NCI-H510A (cell line): Measurements from ENCODE around the gene CCL3.
"Not testable (repeated sequence)": the region's sequence is repeated elsewhere in the genome, so short reads cannot be mapped to it uniquely, and the experiment has no call there.

Experiments
- DNase-seq: peaks from one replicate; lab custom pipeline; 2025; lab: John Stamatoyannopoulos, UW

The CCL3 gene

DNA sequence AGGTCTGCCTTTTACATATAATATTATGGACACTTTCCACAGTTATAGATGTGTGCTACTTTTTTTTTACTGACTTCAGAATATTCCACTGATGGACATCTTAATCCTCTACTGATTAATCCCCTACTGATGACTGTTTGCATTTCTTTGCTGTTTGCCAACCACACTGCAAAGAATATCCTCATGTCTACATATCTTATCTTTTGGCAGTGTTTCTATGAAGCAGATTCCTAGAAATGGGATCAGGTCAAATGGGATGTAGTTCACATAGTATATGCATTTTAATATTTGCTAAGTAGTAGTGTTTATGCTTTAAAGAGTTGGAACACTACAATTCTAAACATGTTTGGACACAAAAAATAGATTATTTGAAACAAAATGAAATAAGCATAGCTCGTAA lies 3.2 kb downstream of the CCL3 start:
- no peak for DNase-seq

DNA sequence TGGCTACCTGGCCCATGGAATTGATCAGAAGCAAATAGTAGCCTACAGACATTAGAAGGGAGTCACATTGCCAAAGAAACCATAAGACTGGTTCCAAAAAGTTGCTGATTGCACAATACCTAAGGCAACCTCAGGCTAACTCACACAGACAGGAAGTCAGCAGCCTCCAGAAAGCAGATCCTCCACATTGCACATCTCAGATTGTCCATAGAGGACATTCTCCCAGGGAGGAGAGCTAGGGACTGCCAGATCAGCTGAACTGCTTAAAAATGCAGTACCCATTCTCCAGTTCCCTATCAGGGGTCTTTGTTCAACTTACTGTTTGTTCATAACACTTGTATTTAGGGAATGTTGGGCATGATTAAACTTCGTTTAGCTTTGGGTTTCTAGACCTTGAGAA lies 4.2 kb downstream of the CCL3 start:
- no peak for DNase-seq

DNA sequence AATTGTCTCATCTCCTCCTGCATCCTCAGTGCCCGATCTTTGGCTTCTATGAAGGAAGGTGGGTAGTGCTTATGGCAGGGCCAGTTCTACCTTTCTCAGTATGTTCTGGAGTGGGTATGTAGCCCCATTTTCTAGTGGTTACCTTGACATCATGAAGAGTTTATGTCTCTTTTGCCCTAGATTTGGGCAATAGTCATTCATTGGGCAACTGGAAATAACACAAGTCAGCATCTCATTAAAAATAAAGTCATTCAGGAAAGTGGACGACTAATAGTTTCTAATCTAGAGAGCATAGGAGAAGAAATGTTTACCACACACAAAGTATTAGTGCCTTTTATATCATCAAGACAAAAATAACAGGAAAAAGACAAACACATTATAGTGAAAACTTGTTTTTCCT lies 6.3 kb downstream of the CCL3 start:
- not testable (repeated sequence) for DNase-seq

- DNase-seq: not testable (repeated sequence)
Observed at GRCh38 chr17:36082482-36083120, 7.3 kb downstream of the CCL3 start.

DNA sequence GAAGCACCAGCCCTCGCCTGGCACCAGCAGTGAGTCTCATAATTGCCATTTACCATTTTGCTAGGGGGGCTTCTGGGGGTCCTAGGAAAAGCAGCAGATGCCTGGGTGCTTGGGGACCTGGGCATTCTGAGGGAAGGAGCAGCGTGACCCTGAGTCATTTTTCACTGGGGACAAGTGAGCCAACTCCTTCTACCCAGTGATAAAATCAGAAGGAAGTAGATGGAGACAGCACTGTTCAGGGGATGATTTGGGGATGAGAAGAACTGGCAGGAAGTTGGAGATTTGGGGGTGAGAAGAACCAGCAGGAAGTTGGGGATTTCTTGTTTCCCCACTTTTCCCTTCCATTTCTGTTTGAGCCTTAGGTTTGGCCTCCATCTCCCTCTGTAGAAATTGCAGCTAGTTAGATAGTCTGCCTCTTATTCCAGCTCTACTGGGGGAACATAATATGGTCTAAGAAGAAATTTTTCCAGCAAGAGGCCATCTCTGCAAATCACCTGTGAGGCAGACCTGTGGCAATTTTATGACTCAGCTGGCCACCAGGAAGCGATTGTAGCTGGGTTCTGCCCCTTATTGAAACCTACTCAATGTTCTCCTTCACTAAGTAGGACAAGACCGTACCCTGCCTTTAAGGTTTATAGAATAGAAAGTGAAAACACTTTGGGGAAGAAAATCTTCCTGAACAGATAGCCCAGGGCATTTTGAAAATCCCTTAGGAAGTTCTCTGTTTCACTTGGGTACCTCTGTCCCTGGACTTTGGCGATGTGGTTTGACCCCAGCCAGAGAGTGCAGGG lies 8.1 kb downstream of the CCL3 start:
- not testable (repeated sequence) for DNase-seq

DNA sequence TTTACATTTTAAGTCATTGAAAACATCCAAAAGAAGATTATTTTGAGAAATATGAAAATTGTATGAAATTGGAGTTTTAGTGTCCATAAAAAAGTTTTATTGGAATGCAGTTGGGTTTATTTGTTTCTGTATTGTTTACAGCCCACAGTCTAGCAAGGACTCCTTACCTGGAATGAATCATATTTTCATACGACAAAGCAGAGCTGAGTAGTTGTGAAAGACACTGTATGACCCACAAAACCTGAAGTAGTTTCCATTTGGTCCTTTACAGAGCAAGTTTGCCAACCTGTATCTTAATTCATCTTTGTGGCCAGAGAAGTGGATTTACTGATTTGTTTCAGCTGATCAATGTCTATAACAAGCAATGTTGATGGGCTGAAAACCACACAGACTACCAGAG lies 15.6 kb downstream of the CCL3 start:
- no peak for DNase-seq

DNA sequence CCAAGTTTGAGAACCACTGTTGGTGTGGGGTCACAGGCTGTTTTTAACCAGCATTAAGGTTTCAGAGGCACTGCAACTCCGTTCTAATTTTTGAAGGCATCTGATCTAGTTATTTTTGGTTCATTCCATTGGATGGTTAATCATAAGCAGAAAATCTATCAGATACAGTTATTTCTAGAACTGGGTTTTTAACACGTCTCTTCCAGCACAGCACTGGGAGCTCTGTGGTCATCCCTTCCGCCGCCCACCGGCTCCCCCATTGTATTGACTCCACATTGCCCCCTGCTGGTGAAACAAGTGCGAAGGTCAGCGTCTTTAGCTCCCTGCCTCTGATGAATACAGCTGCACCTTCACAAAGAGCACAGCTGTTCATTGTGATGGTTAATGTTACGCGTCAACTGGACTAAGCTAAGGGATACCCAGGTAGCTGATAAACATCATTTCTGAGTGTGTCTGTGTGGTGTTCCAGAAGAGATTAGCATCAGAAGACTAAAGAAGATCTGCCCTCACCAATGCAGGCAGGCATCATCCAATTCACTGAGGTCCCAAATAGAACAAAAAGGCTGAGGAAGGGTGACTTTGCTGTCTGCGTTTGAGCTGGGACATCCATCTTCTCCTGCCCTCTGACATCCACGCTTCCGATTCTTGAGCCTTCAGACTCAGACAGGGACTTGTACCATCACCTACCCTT lies 17.4 kb downstream of the CCL3 start:
- no peak for DNase-seq

GRCh38 chr17:36071751-36072150 lies 18.2 kb downstream of the CCL3 start:
- no peak for DNase-seq

- no peak for DNase-seq
Observed at GRCh38 chr17:36070427-36070826, 19.5 kb downstream of the CCL3 start.

GRCh38 chr17:36069136-36069535 lies 20.8 kb downstream of the CCL3 start:
- no peak for DNase-seq

- no peak for DNase-seq
Observed at GRCh38 chr17:36068524-36068923, 21.4 kb downstream of the CCL3 start.

- no peak for DNase-seq
Observed at GRCh38 chr17:36066365-36066985, 23.5 kb downstream of the CCL3 start.

DNA sequence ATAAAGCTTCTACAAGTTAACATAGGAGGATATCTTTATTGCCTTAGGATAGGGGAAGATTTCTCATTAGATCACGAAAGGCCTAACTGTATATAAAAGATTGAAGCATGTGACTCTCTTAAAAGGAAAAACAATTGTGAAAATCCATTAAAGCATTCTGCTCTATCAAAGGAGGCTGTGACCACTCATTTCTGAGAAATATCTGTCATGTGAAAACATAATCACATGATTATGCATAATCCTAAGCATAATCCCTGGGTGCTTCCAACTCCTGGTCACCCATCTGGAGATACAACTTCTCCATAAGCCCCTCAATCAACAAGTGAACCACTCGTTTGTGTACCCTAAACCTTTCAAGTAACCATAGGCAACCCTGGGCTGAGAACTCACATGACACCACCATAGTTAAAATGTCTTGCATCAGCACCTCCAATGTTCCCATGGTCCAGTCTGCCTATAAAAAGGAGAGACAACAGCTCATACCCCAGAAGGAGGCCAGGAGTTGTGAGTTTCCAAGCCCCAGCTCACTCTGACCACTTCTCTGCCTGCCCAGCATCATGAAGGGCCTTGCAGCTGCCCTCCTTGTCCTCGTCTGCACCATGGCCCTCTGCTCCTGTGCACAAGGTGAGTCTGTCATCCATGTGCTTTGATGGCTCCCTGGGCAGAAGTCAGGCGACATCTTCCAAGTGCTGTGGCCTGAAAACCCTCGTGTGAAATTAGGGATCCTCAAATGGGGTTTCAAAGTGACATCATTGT lies 26.0 kb downstream of the CCL3 start, which contains the start of gene CCL18:
TSS of gene CCL18 (plus strand) at position 487 of the 756 bp plus-strand sequence. CDS start at position 558, 71 bp downstream.
- no peak for DNase-seq

DNA sequence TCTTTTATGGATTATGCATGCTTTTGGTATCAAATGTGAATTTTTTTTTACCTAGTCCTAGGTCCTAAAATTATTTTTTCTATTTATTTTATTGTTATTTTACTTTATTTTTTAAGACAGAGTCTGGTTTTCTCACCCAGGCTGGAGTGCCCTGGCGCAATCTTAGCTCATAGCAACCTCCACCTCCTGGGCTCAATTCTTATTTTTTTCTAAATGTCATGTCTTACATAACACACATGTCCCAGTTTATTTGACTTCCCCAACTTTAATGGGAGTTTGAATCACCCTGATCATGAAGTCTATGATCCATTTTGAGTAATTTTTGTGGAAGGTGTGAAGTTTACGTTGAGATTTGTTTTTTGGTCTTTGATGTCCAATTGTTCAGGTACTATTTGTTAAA lies 29.1 kb downstream of the CCL3 start:
- DNase-seq: no peak

- no peak for DNase-seq
Observed at GRCh38 chr17:36059406-36059805, 30.5 kb downstream of the CCL3 start.

DNA sequence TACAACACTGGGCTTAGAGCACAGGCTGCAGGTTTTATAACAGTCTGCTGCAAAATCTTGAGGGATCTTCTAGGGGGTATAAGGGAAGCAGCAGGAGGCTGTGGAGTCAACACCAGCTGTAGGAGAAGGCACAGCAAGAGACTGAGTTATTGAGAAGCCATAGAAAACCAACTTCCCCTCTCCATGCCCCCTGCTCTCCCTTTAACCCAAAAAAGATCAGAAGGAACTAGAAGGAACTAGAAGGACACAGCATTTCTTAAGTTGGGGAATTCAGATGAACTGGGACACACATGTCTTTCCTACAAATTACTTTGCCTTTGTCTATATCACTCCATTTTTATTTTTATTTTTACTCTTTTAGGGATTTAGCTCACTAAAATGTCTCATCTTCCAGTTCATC lies 32.0 kb downstream of the CCL3 start:
- no peak for DNase-seq

GRCh38 chr17:36055921-36056520 lies 33.9 kb downstream of the CCL3 start:
- no peak for DNase-seq

GRCh38 chr17:36055171-36055570 lies 34.8 kb downstream of the CCL3 start:
- no peak for DNase-seq

GRCh38 chr17:36049643-36050042 lies 40.3 kb downstream of the CCL3 start:
- DNase-seq: no peak

- no peak for DNase-seq
Observed at GRCh38 chr17:36048066-36048465, 41.9 kb downstream of the CCL3 start.
